NCI-H146 (cell line): ENCODE measurements around the gene CST5.
"Not testable (repeated sequence)": the region's sequence is repeated elsewhere in the genome, so short reads cannot be mapped to it uniquely, and the experiment has no call there.

Experiments used
- DNase-seq: peaks from one replicate; lab custom pipeline; 2025; lab: John Stamatoyannopoulos, UW

CST5 gene

GRCh38 chr20:23889775-23890187 is 10.2 kb upstream of the CST5 start:
- peak; percentile 25 for DNase-seq

- DNase-seq = no peak
These were observed 8.3 kb upstream of the CST5 start for GRCh38 chr20:23887856-23888255.

- DNase-seq = no peak
These were observed 5.2 kb upstream of the CST5 start for GRCh38 chr20:23884771-23885162.

DNA sequence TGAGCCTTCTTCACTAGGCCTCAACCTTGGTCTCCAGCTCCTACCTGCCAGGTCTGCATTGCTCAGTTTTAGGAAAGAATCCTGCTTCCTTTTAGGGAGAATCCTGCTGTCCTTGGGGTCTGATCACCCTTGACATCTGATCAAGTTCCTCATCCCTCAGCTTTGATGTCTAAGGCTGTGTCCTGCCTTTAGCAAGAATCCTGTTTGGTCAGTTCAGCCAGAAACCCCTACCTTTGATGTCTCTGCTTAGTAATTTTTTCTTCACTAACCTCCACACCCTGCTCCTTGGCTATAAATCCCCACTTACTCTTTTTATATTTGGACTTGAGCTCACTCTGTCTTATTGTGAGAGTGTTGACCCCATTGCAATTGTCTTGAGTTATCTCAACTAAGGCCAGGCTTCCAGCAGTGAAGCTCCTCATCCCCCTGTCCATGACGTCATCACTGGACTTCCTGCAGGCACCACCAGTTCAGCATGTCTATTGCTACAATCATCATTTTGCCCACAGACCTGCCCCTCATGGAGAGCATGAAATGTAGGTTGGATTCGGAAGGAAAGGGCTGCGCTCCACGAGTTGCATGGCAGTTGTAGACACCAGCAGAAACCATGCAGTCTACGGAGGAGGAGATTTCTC is 4.7 kb upstream of the CST5 start:
- DNase-seq = no peak

GRCh38 chr20:23881371-23881770 is 1.8 kb upstream of the CST5 start:
- DNase-seq = no peak

GRCh38 chr20:23880417-23880816 is 869 bp upstream of the CST5 start:
- DNase-seq = no peak

- no peak for DNase-seq
These were observed 345 bp upstream of the CST5 start for GRCh38 chr20:23879811-23880374.

- DNase-seq = no peak
These were observed 761 bp downstream of the CST5 start for GRCh38 chr20:23878787-23879186.

DNA sequence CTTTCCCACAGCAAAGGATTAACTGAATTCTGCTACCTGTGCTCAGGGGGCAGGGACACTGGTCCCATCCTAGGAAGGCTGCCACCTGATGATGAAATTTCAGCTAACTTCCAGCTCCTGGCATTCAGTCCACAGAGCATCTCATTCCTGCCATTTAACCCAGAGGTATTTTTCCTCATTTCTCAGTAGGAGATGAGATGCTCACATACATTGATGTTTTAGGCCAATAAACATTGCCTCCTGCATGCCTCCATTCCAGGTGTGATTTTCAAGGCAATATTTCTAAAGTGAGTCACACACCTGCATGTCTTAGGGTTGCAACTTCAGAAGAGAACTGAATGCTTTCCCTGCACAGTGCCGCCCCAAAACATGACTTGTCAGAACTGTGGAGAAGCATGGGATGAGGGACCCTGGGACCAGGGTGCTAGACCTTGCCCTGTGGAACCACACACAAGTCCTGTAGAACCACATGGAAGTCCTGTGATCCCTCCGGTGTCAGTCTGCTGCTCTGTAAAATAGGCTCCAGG is 1.5 kb downstream of the CST5 start:
- DNase-seq = not testable (repeated sequence)

GRCh38 chr20:23877524-23877923 is 2.0 kb downstream of the CST5 start:
- DNase-seq = no peak

GRCh38 chr20:23875606-23876237 is 3.8 kb downstream of the CST5 start:
- no peak for DNase-seq

DNA sequence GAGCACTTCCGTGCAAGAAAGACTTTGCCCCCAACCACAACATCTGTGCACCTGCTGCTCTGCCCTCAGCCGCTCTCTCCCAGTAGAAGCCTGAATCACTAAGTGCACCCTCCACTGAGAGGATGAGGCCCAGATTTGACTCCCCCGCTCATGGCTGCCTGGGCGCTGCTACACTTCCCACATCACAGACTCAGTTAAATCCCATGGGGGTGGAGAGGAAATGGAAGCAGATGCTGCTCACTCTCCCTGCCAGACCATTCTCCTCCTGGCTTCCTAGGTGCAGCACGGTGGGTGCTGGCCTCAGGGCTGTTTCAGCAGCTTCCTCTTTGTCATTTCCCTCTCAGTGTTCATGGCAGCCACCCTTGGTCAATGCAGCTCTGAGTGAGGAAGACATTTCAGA is 4.8 kb downstream of the CST5 start:
- no peak for DNase-seq

- DNase-seq = no peak
These were observed 6.1 kb downstream of the CST5 start for GRCh38 chr20:23873370-23874015.

GRCh38 chr20:23872065-23872464 is 7.5 kb downstream of the CST5 start:
- DNase-seq = no peak

DNA sequence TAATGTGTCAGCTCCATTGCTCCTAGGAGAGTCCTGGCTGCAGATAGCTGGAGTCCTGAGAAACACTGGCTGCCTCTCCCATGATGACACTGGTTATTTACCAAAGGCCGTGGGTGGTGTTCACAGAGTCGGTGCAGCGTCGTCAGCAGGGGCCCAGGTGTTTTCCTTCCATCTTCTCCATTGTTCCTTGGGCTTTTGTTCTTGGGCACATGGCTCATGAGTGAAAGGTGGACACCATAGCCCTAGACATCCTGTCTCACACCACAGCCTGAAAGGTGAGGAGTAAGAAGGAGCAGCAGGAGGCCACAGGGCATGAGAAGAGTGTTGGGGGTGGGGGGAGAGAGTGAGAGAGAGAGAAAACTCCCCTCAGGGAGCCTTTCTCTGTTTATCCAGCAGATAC is 9.1 kb downstream of the CST5 start:
- no peak for DNase-seq

- DNase-seq = no peak
These were observed 10.0 kb downstream of the CST5 start for GRCh38 chr20:23869520-23869919.

- no peak for DNase-seq
These were observed 11.2 kb downstream of the CST5 start for GRCh38 chr20:23868321-23868720.

DNA sequence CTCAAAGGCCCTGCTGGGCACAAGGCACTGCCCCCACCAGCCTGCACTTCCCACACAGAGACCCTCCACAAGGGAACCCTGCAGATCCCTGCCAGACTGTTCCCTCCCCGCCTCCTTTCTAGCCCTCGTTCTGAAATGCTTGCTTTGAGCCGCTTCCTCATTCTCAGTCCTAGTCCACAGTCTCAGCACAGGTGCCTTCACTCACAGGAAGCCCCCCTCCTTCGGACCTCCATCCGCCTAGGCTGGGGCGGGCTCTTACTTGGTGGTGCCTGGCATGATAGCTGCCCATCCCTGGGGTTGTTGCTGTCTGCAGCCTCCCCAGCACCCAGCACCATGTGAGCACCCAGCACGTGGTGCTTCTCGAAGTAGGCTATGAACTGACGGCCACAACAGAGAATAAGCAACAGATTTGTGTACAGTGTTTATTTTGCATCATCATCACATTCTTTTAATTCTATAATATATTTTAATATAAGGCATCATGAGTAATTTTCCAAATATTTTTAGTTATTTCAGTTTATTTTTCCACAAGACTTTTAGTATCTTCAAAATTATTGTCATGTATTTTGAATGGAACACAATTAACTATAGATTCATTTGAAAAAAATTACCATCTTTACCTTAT is 12.3 kb downstream of the CST5 start:
- no peak for DNase-seq

- not testable (repeated sequence) for DNase-seq
These were observed 18.8 kb downstream of the CST5 start for GRCh38 chr20:23860771-23861170.

GRCh38 chr20:23857962-23858595 is 21.5 kb downstream of the CST5 start:
- DNase-seq = no peak

GRCh38 chr20:23856736-23857135 is 22.8 kb downstream of the CST5 start:
- DNase-seq = no peak

DNA sequence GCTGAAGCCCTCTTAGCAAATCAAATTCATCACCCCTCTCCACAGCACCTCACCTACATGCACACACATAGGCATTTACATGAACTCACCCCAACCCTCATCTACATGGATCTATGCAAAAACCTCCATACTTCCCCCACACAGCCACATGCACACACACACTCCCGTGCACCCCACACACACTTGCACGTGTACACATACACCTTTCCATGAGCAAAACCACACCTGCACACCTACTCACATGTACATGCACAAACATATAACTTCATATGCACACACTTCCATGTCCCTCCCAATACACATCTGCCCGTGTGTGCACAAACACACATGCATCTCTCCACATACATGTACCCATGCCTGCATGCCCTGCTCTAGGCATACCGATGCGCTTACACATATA is 23.3 kb downstream of the CST5 start:
- no peak for DNase-seq
